A673 (cell line): ENCODE measurements around the gene TEKT4. TPM values are rescaled to one million over a fixed set of nuclear protein-coding genes. Genes with fewer than 3 reads are reported as not detected.
"Not testable (repeated sequence)": the region's sequence is repeated elsewhere in the genome, so short reads cannot be mapped to it uniquely, and the experiment has no call there.

Source experiments
- Bru-seq: library from RNA; stranded (reverse); fragments of 400-500 nt; gene quantifications from one replicate; lab custom pipeline; 2021; lab: Mats Ljungman, UMichigan
- BruChase-seq, 2 experiments: library from RNA; stranded (reverse); fragments of 400-500 nt; gene quantifications; one replicate each; lab custom pipeline; 2021; lab: Mats Ljungman, UMichigan
- BruUV-seq: library from RNA; stranded (reverse); fragments of 400-500 nt; replicated peaks from 2 replicates; lab custom pipeline; 2021; lab: Mats Ljungman, UMichigan
- CTCF ChIA-PET: fragments of 300-600 bp; sonication (Branson Sonifier 250); formaldehyde crosslinking; loops from one replicate; lab custom pipeline; 2022; ENCODE audit warnings: antibody characterized with exemption; lab: Charles Lee
- POLR2A ChIA-PET: fragments of 300-600 bp; sonication (Branson Sonifier 250); formaldehyde crosslinking; loops from one replicate; lab custom pipeline; 2022; ENCODE audit warnings: antibody characterized with exemption; ENCODE audit not compliant: low non-redundant PET; lab: Charles Lee
- DNase-seq: peaks from one replicate; pipeline ENCODE4 v3.0.0-alpha.2; 2015; ENCODE audit warnings: low spot score
- H3K27ac ChIP-seq: fragments of 200-600 bp; sonication (generic); 2 replicates; pipeline ENCODE4 v1.5.1; 2016; ENCODE audit warnings: mixed run types, low read depth, mild to moderate bottlenecking, mixed read lengths, antibody characterized with exemption, low read length; ENCODE audit not compliant: poor library complexity, severe bottlenecking
- H3K27me3 ChIP-seq: fragments of 200-600 bp; sonication (generic); replicated peaks from 2 replicates; pipeline ENCODE4 v1.6.1; 2017; ENCODE audit warnings: mixed run types, low read depth, mild to moderate bottlenecking, mixed read lengths, antibody characterized with exemption, low read length; ENCODE audit not compliant: insufficient read depth, poor library complexity
- H3K36me3 ChIP-seq: fragments of 200-600 bp; sonication (generic); 2 replicates; pipeline ENCODE4 v1.6.1; 2016; ENCODE audit warnings: mixed run types, mild to moderate bottlenecking, mixed read lengths, antibody characterized with exemption, low read length; ENCODE audit not compliant: insufficient read depth, poor library complexity, severe bottlenecking
- H3K4me1 ChIP-seq: fragments of 200-600 bp; sonication (generic); 2 replicates; pipeline ENCODE4 v1.6.1; 2017; ENCODE audit warnings: mixed run types, mild to moderate bottlenecking, mixed read lengths, antibody characterized with exemption, low read length; ENCODE audit not compliant: insufficient read depth, poor library complexity, severe bottlenecking
- H3K4me3 ChIP-seq: fragments of 200-600 bp; sonication (generic); 2 replicates; pipeline ENCODE4 v1.5.1; 2016; ENCODE audit warnings: low read depth, mixed run types, mild to moderate bottlenecking, mixed read lengths, low read length; ENCODE audit not compliant: poor library complexity, severe bottlenecking
- H3K9me3 ChIP-seq: fragments of 200-600 bp; sonication (generic); 2 replicates; pipeline ENCODE4 v1.6.1; 2016; ENCODE audit warnings: mixed run types, low read depth, mild to moderate bottlenecking, mixed read lengths, antibody characterized with exemption, low read length; ENCODE audit not compliant: poor library complexity, severe bottlenecking
- CTCF ChIP-seq: fragments of 300-800, 200-600 bp; sonication (generic); conservative IDR thresholded peaks from 2 replicates; pipeline ENCODE4 v1.5.1; 2017; ENCODE audit warnings: low read depth, mild to moderate bottlenecking, antibody characterized with exemption, low read length, moderate library complexity, mixed read lengths
- EZH2 ChIP-seq: fragments of 200-600 bp; sonication (generic); IDR thresholded peaks from 2 replicates; pipeline ENCODE4 v1.6.1; 2017; ENCODE audit warnings: borderline replicate concordance, low read depth, mild to moderate bottlenecking, mixed read lengths, antibody characterized with exemption, low read length; ENCODE audit not compliant: poor library complexity, severe bottlenecking
- intact Hi-C: fragments of 100-400 bp; cut with micrococcal nuclease; formaldehyde crosslinking; loops from one replicate; pipeline ENCODE4 v1.10.0; 2022; ENCODE audit not compliant: unreplicated experiment
- long read RNA-seq: library from polyadenylated mRNA; stranded (forward); transcript quantifications from one replicate; pipeline ENCODE4 v2.0.0, GENCODE V29; 2022
- total RNA-seq: library from RNA; stranded (reverse); gene quantifications from 2 replicates; pipeline ENCODE4 v1.2.3, GENCODE V29; 2021

TEKT4 gene
- total RNA-seq (not detected in 2 replicates), Bru-seq, nascent RNA (not detected), BruChase-seq, experiment 1, labeled RNA remaining after a 2-hour chase (not detected), BruChase-seq, experiment 2, labeled RNA remaining after a 6-hour chase (not detected)
- long read RNA-seq: 0 reads

- Histone ChIP-seq H3K27ac (no peak within 1 kb of the TSS), H3K9me3 (no peaks in the 10 kb centered on the region), H3K36me3 (no peaks in the 10 kb centered on the region), H3K4me1 (no peaks in the 10 kb centered on the region), H3K4me3 (no peak within 1 kb of the TSS), H3K27me3 (peaks cover 34% of the 10 kb centered on the region)
- BruUV-seq: no TSS peak
- ChIA-PET CTCF (no interaction called here), POLR2A (no interaction called here)
- no peak for DNase-seq
- TF ChIP-seq CTCF (no peak), EZH2 (peak; percentile 39)
- intact Hi-C loops: loop anchor here (5.0 kb wide), 1 partner anchor 246 kb away; no protein-coding TSS in a partner anchor
Observed at GRCh38 chr2:94871226-94872087, at the start of gene TEKT4. Gene TEKT4 (plus strand): TSS chr2:94871430. CDS start chr2:94871580, 150 bp downstream.

- H3K4me1 ChIP-seq, H3K4me3 ChIP-seq, intact Hi-C loops, H3K27me3 ChIP-seq, DNase-seq, CTCF ChIA-PET, H3K36me3 ChIP-seq, H3K9me3 ChIP-seq, POLR2A ChIA-PET, BruUV-seq, H3K27ac ChIP-seq: not testable (repeated sequence)
Observed at GRCh38 chr2:94839224-94839623, 32.0 kb upstream of the TEKT4 start.

GRCh38 chr2:94856856-94857255, 14.4 kb upstream of the TEKT4 start:
- POLR2A ChIA-PET, DNase-seq: not testable (repeated sequence)

GRCh38 chr2:94857367-94858162, 13.7 kb upstream of the TEKT4 start:
- H3K27ac ChIP-seq, BruUV-seq, H3K36me3 ChIP-seq, DNase-seq, intact Hi-C loops, POLR2A ChIA-PET, CTCF ChIA-PET, H3K4me3 ChIP-seq, H3K9me3 ChIP-seq, H3K4me1 ChIP-seq: not testable (repeated sequence)
- H3K27me3 ChIP-seq: peaks cover 61% of the 10 kb centered on the region

More at GRCh38 chr2:94856856-94857255, 14.4 kb upstream of the TEKT4 start:
- CTCF ChIA-PET, H3K36me3 ChIP-seq, H3K4me1 ChIP-seq, H3K9me3 ChIP-seq, H3K27ac ChIP-seq, BruUV-seq, H3K4me3 ChIP-seq, intact Hi-C loops: not testable (repeated sequence)
- peaks cover 57% of the 10 kb centered on the region for H3K27me3 ChIP-seq

GRCh38 chr2:94858163-94858888, 12.9 kb upstream of the TEKT4 start:
- H3K9me3 ChIP-seq, POLR2A ChIA-PET, CTCF ChIA-PET, BruUV-seq, DNase-seq, intact Hi-C loops, H3K36me3 ChIP-seq, H3K4me3 ChIP-seq, H3K27ac ChIP-seq, H3K4me1 ChIP-seq: not testable (repeated sequence)
- peaks cover 68% of the 10 kb centered on the region for H3K27me3 ChIP-seq
